Heart left ventricle (tissue), 16 donors: ENCODE data around the gene SLBP. TPM values are rescaled to one million over a fixed set of nuclear protein-coding genes. Genes with fewer than 3 reads are reported as not detected.

Experiments used
- ATAC-seq, 4 donors: fragments of 200-7000 bp; cut with Tn5 transposase; one replicate each; pipeline ENCODE4 v1.9.1; 2020 to 2022; ENCODE audit warnings: moderate library complexity in 4 of 4, mild to moderate bottlenecking in 3 of 4, moderate number of reproducible peaks in 1 of 4
- DNase-seq, 5 donors: peaks; one replicate each; pipeline ENCODE4 v3.0.0-alpha.2; 2020
- H3K27ac ChIP-seq, 12 donors: fragments of 200-600 bp; sonication (generic) in 4 of 12; one replicate each; pipeline versions ENCODE4 v1.5.0 to v1.8.0; 2016 to 2022; ENCODE audit warnings: mild to moderate bottlenecking in 2 of 12
- H3K27me3 ChIP-seq, 9 donors: fragments of 200-600 bp; sonication (generic) in 2 of 9; one replicate each; pipeline versions ENCODE4 v1.5.1 to v1.8.0; 2016 to 2022; ENCODE audit warnings: mild to moderate bottlenecking in 3 of 9
- H3K36me3 ChIP-seq, 9 donors: fragments of 200-600 bp; sonication (generic) in 2 of 9; one replicate each; pipeline versions ENCODE4 v1.5.0 to v1.8.0; 2018 to 2022; ENCODE audit warnings: mild to moderate bottlenecking in 2 of 9
- H3K4me1 ChIP-seq, 12 donors: fragments of 200-600 bp; sonication (generic) in 4 of 12; one replicate each; pipeline versions ENCODE4 v1.5.0 to v1.8.0; 2016 to 2022; ENCODE audit warnings: mild to moderate bottlenecking in 3 of 12
- H3K4me3 ChIP-seq, 12 donors: fragments of 200-600 bp; sonication (generic) in 4 of 12; one replicate each; pipeline versions ENCODE4 v1.5.0 to v1.8.0; 2017 to 2022; ENCODE audit warnings: mild to moderate bottlenecking in 9 of 12, moderate library complexity in 4 of 12
- H3K9me3 ChIP-seq, 12 donors: fragments of 200-600 bp; sonication (generic) in 4 of 12; one replicate each; pipeline versions ENCODE4 v1.5.0 to v1.8.0; 2016 to 2022; ENCODE audit warnings: mild to moderate bottlenecking in 1 of 12
- CTCF ChIP-seq, 12 donors: fragments of 200-600 bp; sonication (generic) in 4 of 12; IDR thresholded peaks; one replicate each; pipeline versions ENCODE4 v1.5.0 to v1.8.0; 2018 to 2022; ENCODE audit warnings: antibody characterized with exemption in 12 of 12, mild to moderate bottlenecking in 5 of 12
- POLR2A ChIP-seq, 2 donors: fragments of 450-650 bp; IDR thresholded peaks; one replicate each; pipeline ENCODE4 v1.6.1; 2017; ENCODE audit warnings: antibody characterized with exemption in 2 of 2, mild to moderate bottlenecking in 2 of 2, moderate library complexity in 2 of 2
- WGBS, 4 donors: extraction: QIAGEN DNeasy Blood & Tissue Kit in 2 of 4; methylation state at CpG; one replicate each; pipeline versions ENCODE4 v1.1.5 to v1.1.7; 2013 to 2018; 5-methylcytosine and 5-hydroxymethylcytosine counted together
- intact Hi-C, 10 donors: fragments of 100-400 bp; cut with DNase I; formaldehyde crosslinking; loops; one replicate each; pipeline versions ENCODE4 v1.11.1 to v1.14.2; 2022
- polyA plus RNA-seq, 2 donors: library from polyadenylated mRNA; stranded (reverse); fragments of 200-250 nt; gene quantifications; one replicate each; pipeline ENCODE4 v1.2.3, GENCODE V29; 2013
- total RNA-seq, 9 donors: library from RNA; depleted of rRNA in 2 of 9; stranded (reverse); fragments of >200 nt in 2 of 9; fragmentation: NEBNext Ultra II Directional in 3 of 9; extraction: Animal tissue kit (Norgen Biotek cat#: 25700) in 3 of 9; gene quantifications; one replicate each; pipeline versions ENCODE4 v1.1.0 to v1.2.4, GENCODE V29; 2016 to 2023
- donor health status: ischemic (EF 13 %, LVEDD 7.1; RV severe dilation, severe dysfunction).
- donor health status: healthy with polysubstance abuse.
- donor health status: DM: no; HTN: yes; CAD: no.
- donor health status: DM: no; HTN: no; CAD: no.
- donor health status: ischemic (EF 25% LVEDD 6.9; RV normal size, moderate dysfunction).
- donor health status: ischemic (EF 25% LVEDD 5.7; RV mildly dilated, moderate dysfunction).
- donor health status: healthy.
- donor health status: DM: yes; HTN: yes; CAD: no.
- donor health status: ischemic (EF 35%, LVEDD 5.7; RV mildly dilated, moderate dysfunction).
- donor health status: nonischemic (EF 11% LVEDD 7.7; RV severe dilation, severe dysfunction).
- donor health status: DM: yes; HTN: yes; CAD: no.
- donor health status: PGD.
- donor health status: ischemic (EF 29% LVEDD 5.4; RV normal size, mild dysfunction).
- donor health status: nonischemic (EF 23%, LVEDD 6.1; RV moderate dilation, normal function).

The SLBP gene
- total and polyA plus RNA-seq, 11 donors, result 7.2 to 27.7 (median 11.7) TPM

GRCh38 chr4:1759818-1760223 lies 47.7 kb upstream of the SLBP start:
- H3K4me1 ChIP-seq, result peaks cover 0 to 18% (median 7%) of the 10 kb centered on the region in 12 donors
- 72 to 93% (median 85%) methylated on average over 6 to 13 of the region's 13 CpGs for WGBS, 4 donors
- H3K27me3 ChIP-seq, result peaks cover 0 to 16% (median 0%) of the 10 kb centered on the region in 9 donors
- intact Hi-C loops, result loop anchor here in 3 of 10 donors (5.0 kb wide), 3 partner anchors 32 to 42 kb away; partner anchors contain the start of gene FGFR3 (in 1 of the 3)
- DNase-seq (no peak), ATAC-seq (no peak)
- TF ChIP-seq POLR2A (IDR thresholded peaks at IDR 0.05) (no peak), CTCF (IDR thresholded peaks at IDR 0.05) (no peak)
- H3K9me3 ChIP-seq, result no peaks in the 10 kb centered on the region
- no peak overlapping the region for H3K4me3 ChIP-seq
- no peaks in the 10 kb centered on the region for H3K36me3 ChIP-seq
- peak overlapping the region in 4 of 12 donors; percentile 14 to 67 (median 34) for H3K27ac ChIP-seq

- H3K27ac ChIP-seq, result peak overlapping the region in 5 of 12 donors; percentile 4 to 67 (median 33)
- WGBS, 4 donors, result 75 to 90% (median 77%) methylated on average over 17 to 19 of the region's 19 CpGs
- DNase-seq, result peak in 1 of 5 donors; percentile 34
Observed at GRCh38 chr4:1759170-1759817, 47.2 kb upstream of the SLBP start.

GRCh38 chr4:1758306-1759121 lies 46.4 kb upstream of the SLBP start:
- 86 to 93% (median 89%) methylated on average over 20 to 27 of the region's 27 CpGs for WGBS, 4 donors
- ATAC-seq, result no peak

More at GRCh38 chr4:1759170-1759817, 47.2 kb upstream of the SLBP start:
- peak in 1 of 4 donors; percentile 38 for ATAC-seq
- no peak for TF ChIP-seq POLR2A (IDR thresholded peaks at IDR 0.05)
- TF ChIP-seq CTCF (IDR thresholded peaks at IDR 0.05), result no peak
- no peak overlapping the region for H3K4me3 ChIP-seq
- no peaks in the 10 kb centered on the region for H3K36me3 ChIP-seq
- no peaks in the 10 kb centered on the region for H3K9me3 ChIP-seq
- peaks cover 0 to 18% (median 7%) of the 10 kb centered on the region in 12 donors for H3K4me1 ChIP-seq
- H3K27me3 ChIP-seq, result peaks cover 0 to 12% (median 0%) of the 10 kb centered on the region in 9 donors
- intact Hi-C loops, result loop anchor here in 2 of 10 donors (5.0 kb wide), 2 partner anchors 33 to 38 kb away; partner anchors contain the start of gene FGFR3 (in 1 of the 2)

More at GRCh38 chr4:1758306-1759121, 46.4 kb upstream of the SLBP start:
- Histone ChIP-seq H3K9me3 (no peaks in the 10 kb centered on the region), H3K27ac (peak overlapping the region in 3 of 12 donors; percentile 4 to 43 (median 13)), H3K4me1 (peaks cover 0 to 13% (median 4%) of the 10 kb centered on the region in 12 donors), H3K27me3 (peaks cover 0 to 5% (median 0%) of the 10 kb centered on the region in 9 donors), H3K36me3 (no peaks in the 10 kb centered on the region), H3K4me3 (no peak overlapping the region)
- DNase-seq, result no peak
- TF ChIP-seq CTCF (IDR thresholded peaks at IDR 0.05), result no peak
- no peak for TF ChIP-seq POLR2A (IDR thresholded peaks at IDR 0.05)
- intact Hi-C loops, result loop anchor here in 2 of 10 donors (5.0 kb wide), 2 partner anchors 34 to 39 kb away; partner anchors contain the start of gene FGFR3 (in 1 of the 2)
